Calu3 (cell line): ENCODE measurements around the gene NPFFR2. TPM values are rescaled to one million over a fixed set of nuclear protein-coding genes. Genes with fewer than 3 reads are reported as not detected.

Source experiments
- BruUV-seq: library from RNA; stranded (reverse); fragments of 400-500 nt; replicated peaks from 2 replicates; lab custom pipeline; 2021; lab: Mats Ljungman, UMichigan
- CTCF ChIA-PET: fragments of 300-600 bp; sonication (Branson Sonifier 250); formaldehyde crosslinking; loops from one replicate; lab custom pipeline; 2022; ENCODE audit warnings: antibody characterized with exemption; lab: Charles Lee
- DNase-seq: peaks from one replicate; pipeline ENCODE4 v3.0.0; 2022
- H3K27ac Mint-ChIP-seq: one replicate; pipeline ENCODE4 v1.8.0; 2022; ENCODE audit warnings: mixed read lengths; ENCODE audit not compliant: unreplicated experiment
- H3K27me3 Mint-ChIP-seq: one replicate; pipeline ENCODE4 v1.8.0; 2022; ENCODE audit warnings: mixed read lengths; ENCODE audit not compliant: unreplicated experiment
- H3K36me3 Mint-ChIP-seq: one replicate; pipeline ENCODE4 v1.8.0; 2022; ENCODE audit warnings: mild to moderate bottlenecking, moderate library complexity, mixed read lengths; ENCODE audit not compliant: insufficient read depth, unreplicated experiment
- H3K4me1 Mint-ChIP-seq: one replicate; pipeline ENCODE4 v1.8.0; 2022; ENCODE audit warnings: mild to moderate bottlenecking, low read depth, mixed read lengths; ENCODE audit not compliant: unreplicated experiment
- H3K4me3 Mint-ChIP-seq: one replicate; pipeline ENCODE4 v1.8.0; 2022; ENCODE audit warnings: mild to moderate bottlenecking, low read depth, moderate library complexity, mixed read lengths; ENCODE audit not compliant: unreplicated experiment
- H3K9me3 Mint-ChIP-seq: one replicate; pipeline ENCODE4 v1.8.0; 2022; ENCODE audit warnings: low read depth, mixed read lengths; ENCODE audit not compliant: unreplicated experiment
- CTCF ChIP-seq: fragments of 200-600 bp; IDR thresholded peaks from one replicate; pipeline ENCODE4 v1.8.0; 2022; ENCODE audit warnings: antibody characterized with exemption; ENCODE audit not compliant: unreplicated experiment
- intact Hi-C: fragments of 100-400 bp; cut with micrococcal nuclease; formaldehyde crosslinking; loops from one replicate; pipeline ENCODE4 v1.10.0; 2022; ENCODE audit not compliant: unreplicated experiment
- total RNA-seq: library from RNA; stranded (reverse); gene quantifications from 2 replicates; pipeline ENCODE4 v1.2.3, GENCODE V29; 2022

Gene NPFFR2
- total RNA-seq, 1 experiment from 2014 or later = 0.78 TPM

- H3K27me3 Mint-ChIP-seq = no peaks in the 10 kb centered on the region
- H3K4me1 Mint-ChIP-seq = no peaks in the 10 kb centered on the region
- no TSS peak for BruUV-seq
- intact Hi-C loops = no loop called here
- no peak for TF ChIP-seq CTCF
- H3K27ac Mint-ChIP-seq = no peak overlapping the region
- CTCF ChIA-PET = no interaction called here
- H3K4me3 Mint-ChIP-seq = no peak overlapping the region
- no peaks in the 10 kb centered on the region for H3K9me3 Mint-ChIP-seq
- no peaks in the 10 kb centered on the region for H3K36me3 Mint-ChIP-seq
- no peak for DNase-seq
Measured at GRCh38 chr4:72194046-72194445, 162.2 kb downstream of the NPFFR2 start.

- Mint-ChIP-seq H3K27ac (no peak overlapping the region), H3K4me1 (no peaks in the 10 kb centered on the region), H3K27me3 (no peaks in the 10 kb centered on the region), H3K9me3 (no peaks in the 10 kb centered on the region), H3K36me3 (no peaks in the 10 kb centered on the region), H3K4me3 (no peak overlapping the region)
- TF ChIP-seq CTCF = no peak
- no peak for DNase-seq
- no TSS peak for BruUV-seq
- intact Hi-C loops = no loop called here
- CTCF ChIA-PET = no interaction called here
Measured at GRCh38 chr4:72194453-72194852, 162.7 kb downstream of the NPFFR2 start.

Other genes with a start within 250 kb of the NPFFR2 start
- gene GC, start 247.9 kb upstream of the NPFFR2 start, total RNA-seq = 0.90 and 2.5 TPM in 2 replicates